ENCODE data around the gene CCDC88B. TPM values are rescaled to one million over a fixed set of nuclear protein-coding genes. Genes with fewer than 3 reads are reported as not detected.

Gene CCDC88B
- total RNA-seq, 1 donor from 2014 or later: 0.99 TPM

DNA sequence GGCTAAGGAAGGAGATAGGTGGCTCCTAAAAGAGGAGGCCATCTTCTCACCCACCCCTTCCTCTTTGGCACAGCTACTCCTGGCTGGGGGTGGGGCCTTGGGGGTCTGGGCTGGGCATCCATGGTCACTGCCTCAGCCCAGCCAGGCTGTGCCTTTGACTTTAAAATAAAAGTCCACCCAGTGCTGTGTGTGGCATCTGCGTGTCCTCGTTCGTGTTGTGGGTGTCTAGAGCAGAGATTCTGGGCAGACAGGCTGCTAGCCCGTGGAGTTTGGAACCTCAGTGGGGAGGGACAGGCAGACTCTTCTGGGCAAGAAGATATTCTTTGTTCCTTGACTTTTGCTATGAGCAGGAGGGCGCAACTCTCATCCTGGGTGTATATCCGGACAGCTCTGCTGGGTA, 32.0 kb downstream of the CCDC88B start:
- DNase-seq (ENCODE audit: low spot score): no peak
- TF ChIP-seq, protein P1, sequence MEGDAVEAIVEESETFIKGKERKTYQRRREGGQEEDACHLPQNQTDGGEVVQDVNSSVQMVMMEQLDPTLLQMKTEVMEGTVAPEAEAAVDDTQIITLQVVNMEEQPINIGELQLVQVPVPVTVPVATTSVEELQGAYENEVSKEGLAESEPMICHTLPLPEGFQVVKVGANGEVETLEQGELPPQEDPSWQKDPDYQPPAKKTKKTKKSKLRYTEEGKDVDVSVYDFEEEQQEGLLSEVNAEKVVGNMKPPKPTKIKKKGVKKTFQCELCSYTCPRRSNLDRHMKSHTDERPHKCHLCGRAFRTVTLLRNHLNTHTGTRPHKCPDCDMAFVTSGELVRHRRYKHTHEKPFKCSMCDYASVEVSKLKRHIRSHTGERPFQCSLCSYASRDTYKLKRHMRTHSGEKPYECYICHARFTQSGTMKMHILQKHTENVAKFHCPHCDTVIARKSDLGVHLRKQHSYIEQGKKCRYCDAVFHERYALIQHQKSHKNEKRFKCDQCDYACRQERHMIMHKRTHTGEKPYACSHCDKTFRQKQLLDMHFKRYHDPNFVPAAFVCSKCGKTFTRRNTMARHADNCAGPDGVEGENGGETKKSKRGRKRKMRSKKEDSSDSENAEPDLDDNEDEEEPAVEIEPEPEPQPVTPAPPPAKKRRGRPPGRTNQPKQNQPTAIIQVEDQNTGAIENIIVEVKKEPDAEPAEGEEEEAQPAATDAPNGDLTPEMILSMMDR (IDR thresholded peaks at IDR 0.05): no peak
- H3K27me3 Mint-ChIP-seq (ENCODE audit: low read depth): no peaks in the 10 kb centered on the region
- peaks cover 8% of the 10 kb centered on the region for H3K36me3 Mint-ChIP-seq (ENCODE audit: low read depth)
- no peaks in the 10 kb centered on the region for H3K4me1 Mint-ChIP-seq (ENCODE audit: low read depth)
- no peak overlapping the region for H3K4me3 Mint-ChIP-seq (ENCODE audit: unreplicated experiment)
- H3K27ac Mint-ChIP-seq (ENCODE audit: unreplicated experiment): no peak overlapping the region
- no peaks in the 10 kb centered on the region for H3K9me3 Mint-ChIP-seq (ENCODE audit: low read depth)

DNA sequence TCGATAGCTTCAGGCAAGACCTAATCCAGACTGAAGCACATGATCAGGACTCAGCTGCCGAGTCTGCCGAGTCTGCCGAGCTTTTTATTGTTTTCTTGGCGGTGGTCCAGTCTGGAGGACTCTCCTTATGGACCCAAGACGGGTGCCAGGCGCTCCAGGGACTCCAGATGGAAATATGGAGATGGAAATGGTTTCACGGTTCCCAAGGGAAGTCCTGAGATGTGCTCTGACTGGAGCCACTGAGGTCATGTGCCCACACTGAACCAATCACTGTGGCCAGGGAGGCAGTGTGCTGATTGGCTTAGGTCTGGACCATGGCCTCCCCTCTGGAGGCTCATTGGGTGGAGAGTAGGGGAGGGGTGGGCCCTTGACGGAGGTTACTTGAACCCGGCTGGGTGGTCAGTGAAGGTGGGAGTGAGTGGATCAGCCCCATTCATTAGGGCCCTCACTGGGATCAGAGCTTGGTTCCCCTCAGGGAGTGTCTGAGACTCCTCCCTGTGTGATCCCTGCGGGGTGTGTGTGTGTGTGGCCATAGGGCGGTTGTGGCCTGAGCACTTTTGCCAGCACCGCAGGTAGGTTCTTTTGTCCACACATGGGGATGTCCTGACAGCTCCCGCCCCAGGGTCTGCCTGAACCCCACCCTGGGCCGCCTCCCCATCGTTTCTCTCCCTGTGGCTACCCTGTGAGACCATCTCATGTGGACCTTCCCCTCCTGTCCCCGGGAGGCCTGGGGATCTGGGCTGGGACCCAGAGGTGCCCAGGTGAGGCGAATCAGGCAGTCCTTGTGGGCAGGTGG, 33.0 kb downstream of the CCDC88B start:
- no peaks in the 10 kb centered on the region for H3K4me1 Mint-ChIP-seq (ENCODE audit: low read depth)

DNA sequence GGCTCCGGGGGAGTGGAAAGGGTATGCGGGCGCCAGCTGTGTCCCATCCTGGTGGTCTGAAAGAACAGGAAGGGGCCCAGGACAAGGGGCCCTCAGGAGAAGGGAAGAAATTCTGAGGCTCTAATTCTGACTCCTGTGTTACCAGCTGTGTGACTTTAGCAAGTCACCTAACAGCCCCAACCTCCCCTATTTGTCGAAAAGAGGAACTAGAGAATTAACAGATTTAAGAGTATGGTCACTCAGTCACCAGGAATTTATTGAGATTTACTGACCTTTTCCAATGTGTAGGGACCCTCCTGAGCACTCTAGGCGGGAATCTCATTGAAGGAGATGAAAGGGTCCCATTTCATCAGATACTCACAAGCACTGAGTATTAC, 33.6 kb downstream of the CCDC88B start:
- Mint-ChIP-seq H3K36me3 (ENCODE audit: low read depth) (peaks cover 8% of the 10 kb centered on the region), H3K4me3 (ENCODE audit: unreplicated experiment) (no peak overlapping the region), H3K4me1 (ENCODE audit: low read depth) (no peaks in the 10 kb centered on the region), H3K9me3 (ENCODE audit: low read depth) (no peaks in the 10 kb centered on the region), H3K27ac (ENCODE audit: unreplicated experiment) (no peak overlapping the region), H3K27me3 (ENCODE audit: low read depth) (no peaks in the 10 kb centered on the region)
- DNase-seq (ENCODE audit: low spot score): no peak
- TF ChIP-seq, protein P1 (IDR thresholded peaks at IDR 0.05): no peak

More for the DNA sequence above, 33.0 kb downstream of the CCDC88B start:
- no peaks in the 10 kb centered on the region for H3K9me3 Mint-ChIP-seq (ENCODE audit: low read depth)
- peaks cover 8% of the 10 kb centered on the region for H3K36me3 Mint-ChIP-seq (ENCODE audit: low read depth)
- H3K4me3 Mint-ChIP-seq (ENCODE audit: unreplicated experiment): no peak overlapping the region
- H3K27ac Mint-ChIP-seq (ENCODE audit: unreplicated experiment): no peak overlapping the region
- TF ChIP-seq, protein P1 (IDR thresholded peaks at IDR 0.05): no peak
- no peaks in the 10 kb centered on the region for H3K27me3 Mint-ChIP-seq (ENCODE audit: low read depth)
- DNase-seq (ENCODE audit: low spot score): no peak

DNA sequence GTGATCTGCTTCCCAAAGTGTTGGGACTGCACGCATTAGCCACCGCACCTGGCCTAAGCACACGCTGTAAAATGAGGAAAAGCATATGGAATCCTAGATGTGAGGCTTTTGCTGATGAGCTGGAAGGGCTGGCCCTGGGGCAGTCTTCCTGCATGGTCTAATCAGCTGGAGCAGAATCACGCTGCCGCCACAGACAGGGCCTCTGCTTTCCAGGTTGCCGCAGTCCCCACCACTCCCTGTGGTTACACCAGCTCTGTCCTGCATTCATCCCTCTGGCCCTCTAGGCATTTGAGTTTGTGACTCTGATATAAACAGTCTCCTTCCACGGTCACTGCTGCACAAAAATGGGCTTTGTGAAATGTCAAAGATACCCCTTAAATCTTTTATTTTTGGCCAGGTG, 36.1 kb downstream of the CCDC88B start:
- no peaks in the 10 kb centered on the region for H3K9me3 Mint-ChIP-seq (ENCODE audit: low read depth)
- H3K27ac Mint-ChIP-seq (ENCODE audit: unreplicated experiment): no peak overlapping the region
- DNase-seq (ENCODE audit: low spot score): no peak
- no peaks in the 10 kb centered on the region for H3K36me3 Mint-ChIP-seq (ENCODE audit: low read depth)
- H3K4me3 Mint-ChIP-seq (ENCODE audit: unreplicated experiment): no peak overlapping the region
- TF ChIP-seq, protein P1 (IDR thresholded peaks at IDR 0.05): no peak
- H3K4me1 Mint-ChIP-seq (ENCODE audit: low read depth): no peaks in the 10 kb centered on the region
- H3K27me3 Mint-ChIP-seq (ENCODE audit: low read depth): no peaks in the 10 kb centered on the region

DNA sequence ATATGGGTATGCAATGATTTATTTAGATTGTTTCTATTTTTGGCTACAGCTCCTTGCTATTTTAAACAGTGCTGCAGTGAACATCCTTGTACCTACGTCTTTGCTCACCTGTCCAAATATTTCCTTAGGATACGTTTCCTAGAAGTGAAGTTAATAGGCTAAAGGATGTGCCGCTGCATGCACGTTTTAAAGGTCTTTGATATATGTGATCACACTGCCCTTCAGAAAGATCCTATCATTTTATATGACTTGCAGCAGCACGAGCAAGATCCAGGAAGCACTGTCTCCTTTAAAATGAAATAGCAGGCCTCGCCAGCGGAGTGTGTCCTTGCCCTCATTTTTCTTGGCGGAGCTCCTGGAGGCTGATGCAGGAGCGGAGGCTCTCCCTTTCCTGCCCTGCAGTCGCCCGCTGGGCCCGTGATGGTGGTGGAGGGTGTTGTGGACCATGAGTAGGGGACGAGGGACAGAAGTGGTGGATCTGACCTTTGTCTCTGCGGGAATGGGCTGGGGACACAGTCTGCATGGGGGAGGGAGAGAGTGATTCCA, 38.4 kb downstream of the CCDC88B start:
- no peaks in the 10 kb centered on the region for H3K4me1 Mint-ChIP-seq (ENCODE audit: low read depth)

More for the DNA sequence above, 38.4 kb downstream of the CCDC88B start:
- Mint-ChIP-seq H3K27ac (ENCODE audit: unreplicated experiment) (no peak overlapping the region), H3K27me3 (ENCODE audit: low read depth) (peaks cover 5% of the 10 kb centered on the region), H3K9me3 (ENCODE audit: low read depth) (no peaks in the 10 kb centered on the region), H3K36me3 (ENCODE audit: low read depth) (no peaks in the 10 kb centered on the region), H3K4me3 (ENCODE audit: unreplicated experiment) (no peak overlapping the region)
- DNase-seq (ENCODE audit: low spot score): no peak
- TF ChIP-seq, protein P1 (IDR thresholded peaks at IDR 0.05): no peak
